GM10248 (cell line): ENCODE data around the gene GMPR2.

Experiments
- CTCF ChIA-PET: fragments of 300-600 bp; sonication (Branson Sonifier 250); formaldehyde crosslinking; extraction: SDS; loops from one replicate; lab custom pipeline; 2021; ENCODE audit warnings: antibody characterized with exemption; lab: Yijun Ruan, JAX
- POLR2A ChIA-PET: fragments of 350-650 bp; sonication (Branson Sonifier 250); formaldehyde crosslinking; extraction: SDS; loops from one replicate; lab custom pipeline; 2020; ENCODE audit warnings: antibody characterized with exemption; lab: Yijun Ruan, JAX
- DNase-seq: peaks from one replicate; pipeline ENCODE4 v3.0.0; 2012; ENCODE audit errors: extremely low spot score
- TF ChIP-seq, protein P1 (sequence below): IDR thresholded peaks from 2 replicates; pipeline ENCODE4 v1.5.1; 2012; ENCODE audit warnings: mild to moderate bottlenecking, low read depth; ENCODE audit errors: extremely low read depth, missing control alignments, control extremely low read depth

The GMPR2 gene

GRCh38 chr14:24283796-24284460 is 51.2 kb downstream of the GMPR2 start:
- ChIA-PET POLR2A (no interaction called here), CTCF (interaction anchor here (1.1 to 13.3 kb wide), 10 partner anchors 7 to 148 kb away, joined by 3 to 121 read pairs (median 4); partner anchors contain the start of genes CIDEB, DHRS1, MDP1 and NOP9)
- TF ChIP-seq, protein P1, sequence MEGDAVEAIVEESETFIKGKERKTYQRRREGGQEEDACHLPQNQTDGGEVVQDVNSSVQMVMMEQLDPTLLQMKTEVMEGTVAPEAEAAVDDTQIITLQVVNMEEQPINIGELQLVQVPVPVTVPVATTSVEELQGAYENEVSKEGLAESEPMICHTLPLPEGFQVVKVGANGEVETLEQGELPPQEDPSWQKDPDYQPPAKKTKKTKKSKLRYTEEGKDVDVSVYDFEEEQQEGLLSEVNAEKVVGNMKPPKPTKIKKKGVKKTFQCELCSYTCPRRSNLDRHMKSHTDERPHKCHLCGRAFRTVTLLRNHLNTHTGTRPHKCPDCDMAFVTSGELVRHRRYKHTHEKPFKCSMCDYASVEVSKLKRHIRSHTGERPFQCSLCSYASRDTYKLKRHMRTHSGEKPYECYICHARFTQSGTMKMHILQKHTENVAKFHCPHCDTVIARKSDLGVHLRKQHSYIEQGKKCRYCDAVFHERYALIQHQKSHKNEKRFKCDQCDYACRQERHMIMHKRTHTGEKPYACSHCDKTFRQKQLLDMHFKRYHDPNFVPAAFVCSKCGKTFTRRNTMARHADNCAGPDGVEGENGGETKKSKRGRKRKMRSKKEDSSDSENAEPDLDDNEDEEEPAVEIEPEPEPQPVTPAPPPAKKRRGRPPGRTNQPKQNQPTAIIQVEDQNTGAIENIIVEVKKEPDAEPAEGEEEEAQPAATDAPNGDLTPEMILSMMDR: no peak
- DNase-seq: no peak

DNA sequence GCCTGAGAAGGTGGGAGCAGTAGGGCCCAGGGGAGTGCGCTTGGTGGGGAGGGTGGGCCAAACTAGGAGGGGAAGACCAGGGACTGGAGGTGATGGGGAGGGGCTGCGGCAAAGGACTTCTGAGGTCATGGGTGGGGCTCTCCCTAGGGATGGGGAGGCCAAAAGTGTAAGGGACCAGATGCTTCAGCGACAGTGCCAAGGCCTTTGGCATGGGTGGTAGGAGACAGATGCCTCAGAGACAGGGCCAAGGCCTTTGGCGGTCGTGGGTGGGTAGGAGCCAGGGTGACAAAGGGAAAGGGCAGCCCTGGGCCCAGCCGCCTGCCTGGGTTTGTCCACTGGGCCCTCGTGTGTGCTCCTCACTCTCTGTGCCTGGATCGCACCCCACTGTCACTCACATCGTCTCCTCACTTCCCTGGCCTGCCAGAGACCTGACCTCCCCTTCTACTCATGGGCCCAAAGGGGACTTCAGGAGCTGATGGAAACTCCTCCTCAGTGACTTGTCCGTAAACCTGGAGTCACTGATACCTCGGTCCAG is 51.8 kb downstream of the GMPR2 start:
- TF ChIP-seq, protein P1: no peak

DNA sequence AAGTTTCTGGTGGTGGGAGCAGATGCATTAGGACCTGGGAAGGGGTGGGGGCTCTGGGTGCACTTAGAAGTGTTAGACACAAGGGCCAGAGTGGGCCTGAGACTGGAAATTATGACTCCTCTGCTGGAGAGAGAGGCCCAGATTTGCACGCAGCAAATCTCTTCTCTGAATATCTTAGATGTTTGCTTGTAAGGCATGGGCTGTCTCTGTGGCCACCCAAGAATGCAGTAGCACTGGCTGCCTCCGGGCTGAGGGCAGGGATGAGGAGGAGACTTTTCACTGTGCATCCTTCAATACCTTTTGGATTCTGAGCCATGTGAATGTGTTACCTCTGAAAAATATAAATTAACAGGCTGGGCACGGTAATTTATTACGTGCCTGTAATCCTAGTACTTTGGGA is 52.6 kb downstream of the GMPR2 start:
- DNase-seq: no peak
- TF ChIP-seq, protein P1: no peak
- ChIA-PET POLR2A (no interaction called here), CTCF (interaction anchor here (0.7 to 13.3 kb wide), 5 partner anchors 13 to 43 kb away, joined by 3 to 121 read pairs (median 3); partner anchors contain the start of genes CIDEB, DHRS1, NOP9 and TINF2)

More for the DNA sequence above, 51.8 kb downstream of the GMPR2 start:
- CTCF ChIA-PET: interaction anchor here (0.7 to 13.3 kb wide), 8 partner anchors 14 to 147 kb away, joined by 3 to 121 read pairs (median 4); partner anchors contain the start of genes CIDEB, DHRS1, MDP1 and NOP9
- DNase-seq: no peak
- POLR2A ChIA-PET: no interaction called here

DNA sequence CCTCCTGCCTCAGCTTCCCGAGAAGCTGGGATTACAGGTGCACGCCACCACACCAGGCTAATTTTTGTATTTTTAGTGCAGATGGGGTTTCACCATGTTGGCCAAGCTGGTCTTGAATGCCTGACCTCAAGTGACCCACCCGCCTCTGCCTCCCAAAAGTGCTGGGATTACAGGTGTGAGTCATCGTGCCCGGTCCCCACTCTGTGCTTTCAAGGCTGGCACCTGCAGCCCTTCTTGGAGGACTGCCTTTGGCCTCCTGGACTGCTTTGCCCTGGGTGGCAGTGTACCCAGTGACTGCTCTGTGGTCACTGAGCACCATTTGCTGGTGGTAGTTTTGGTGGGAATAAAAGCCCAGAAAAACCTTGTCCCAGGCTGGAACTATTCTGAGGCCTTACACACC is 54.3 kb downstream of the GMPR2 start:
- ChIA-PET CTCF (interaction anchor here (1.0 to 13.3 kb wide), 3 partner anchors 11 to 44 kb away, joined by 4 to 121 read pairs (median 4); partner anchors contain the start of genes DHRS1 and NOP9), POLR2A (no interaction called here)
- TF ChIP-seq, protein P1: no peak
- no peak for DNase-seq
